DOHH2 (cell line): ENCODE measurements around the gene COPE.

Source experiments
- H3F3A ChIP-seq: fragments of 200-600 bp; sonication (generic), shearing (Covaris generic); 2 replicates; pipeline ENCODE4 v1.6.0; 2016; ENCODE audit warnings: antibody characterized with exemption, mild to moderate bottlenecking; ENCODE audit not compliant: control insufficient read depth, insufficient read depth
- H3K27ac ChIP-seq: fragments of 200-600 bp; sonication (generic); 2 replicates; pipeline ENCODE4 v1.5.1; 2014; ENCODE audit warnings: low read depth, mild to moderate bottlenecking, low read length, moderate library complexity
- H3K27me3 ChIP-seq: fragments of 200-600 bp; sonication (generic); 2 replicates; pipeline ENCODE4 v1.6.1; 2014; ENCODE audit warnings: mild to moderate bottlenecking, low read length, mixed read lengths; ENCODE audit not compliant: control insufficient read depth
- H3K36me3 ChIP-seq: fragments of 200-600 bp; sonication (generic); 2 replicates; pipeline ENCODE4 v1.6.1; 2014; ENCODE audit warnings: mild to moderate bottlenecking, low read length, moderate library complexity, mixed read lengths; ENCODE audit not compliant: control insufficient read depth
- H3K4me1 ChIP-seq: fragments of 200-600 bp; sonication (generic); 2 replicates; pipeline ENCODE4 v1.6.1; 2014; ENCODE audit warnings: mild to moderate bottlenecking, low read length, mixed read lengths; ENCODE audit not compliant: control insufficient read depth
- H3K4me2 ChIP-seq: fragments of 200-600 bp; sonication (generic); 2 replicates; pipeline ENCODE4 v1.6.0; 2014; ENCODE audit warnings: mild to moderate bottlenecking, low read length, moderate library complexity
- H3K4me3 ChIP-seq: fragments of 200-600 bp; sonication (generic); 2 replicates; pipeline ENCODE4 v1.5.1; 2014; ENCODE audit warnings: mild to moderate bottlenecking, low read length, mixed read lengths
- H3K79me2 ChIP-seq: fragments of 200-600 bp; sonication (generic); 2 replicates; pipeline ENCODE4 v1.6.1; 2014; ENCODE audit warnings: mild to moderate bottlenecking, low read length, mixed read lengths; ENCODE audit not compliant: control insufficient read depth
- H3K9me2 ChIP-seq: fragments of 200-600 bp; sonication (generic); replicated peaks from 2 replicates; pipeline ENCODE4 v1.6.1; 2014; ENCODE audit warnings: mild to moderate bottlenecking, low read length, mixed read lengths; ENCODE audit not compliant: control insufficient read depth
- H3K9me3 ChIP-seq: fragments of 200-600 bp; sonication (generic); 2 replicates; pipeline ENCODE4 v1.6.1; 2014; ENCODE audit warnings: antibody characterized with exemption, low read length, mixed read lengths; ENCODE audit not compliant: control insufficient read depth, insufficient read depth
- H4K20me1 ChIP-seq: fragments of 200-600 bp; sonication (generic); 2 replicates; pipeline ENCODE4 v1.6.0; 2014; ENCODE audit warnings: low read depth, mild to moderate bottlenecking, antibody characterized with exemption, low read length, moderate library complexity; ENCODE audit not compliant: control insufficient read depth, insufficient read depth
- CTCF ChIP-seq: fragments of 200-600 bp; sonication (generic); IDR thresholded peaks from one replicate; pipeline ENCODE4 v1.5.1; 2014; ENCODE audit warnings: antibody characterized with exemption, mild to moderate bottlenecking, low read depth, low read length; ENCODE audit not compliant: poor library complexity, severe bottlenecking
- EZH2phosphoT487 ChIP-seq: fragments of 200-600 bp; sonication (generic); IDR thresholded peaks from 2 replicates; pipeline ENCODE4 v1.6.1; 2017; ENCODE audit warnings: borderline replicate concordance, mild to moderate bottlenecking, antibody characterized with exemption, low read length, moderate library complexity, mixed read lengths

The COPE gene

DNA sequence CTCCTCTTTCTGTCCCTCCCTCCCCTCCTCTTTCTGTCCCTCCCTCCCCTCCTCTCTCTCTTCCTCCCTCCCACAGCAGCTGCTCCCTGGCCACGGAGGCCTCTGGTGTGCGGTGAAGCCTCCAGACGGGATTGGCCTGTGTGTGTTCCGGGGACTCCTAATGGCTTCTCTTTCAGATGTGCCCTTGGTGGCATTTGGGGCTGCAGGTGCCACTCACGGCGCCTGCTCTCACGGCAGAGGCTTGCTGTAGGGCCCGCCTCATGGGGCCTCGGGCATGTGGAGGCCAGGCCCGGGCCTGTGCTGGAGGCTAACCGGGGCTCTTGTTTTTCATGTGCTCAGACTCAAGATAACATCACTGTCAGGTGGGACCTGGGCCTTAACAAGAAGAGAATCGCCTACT is 66.5 kb downstream of the COPE start:
- H3K4me3 ChIP-seq: no peak overlapping the region
- H3K9me2 ChIP-seq: no peaks in the 10 kb centered on the region
- no peaks in the 10 kb centered on the region for H3K9me3 ChIP-seq
- H3K27ac ChIP-seq: no peak overlapping the region
- TF ChIP-seq EZH2phosphoT487: no peak
- TF ChIP-seq CTCF: no peak
- H3K4me1 ChIP-seq: peaks cover 13% of the 10 kb centered on the region
- H3K4me2 ChIP-seq: no peak overlapping the region
- peaks cover 21% of the 10 kb centered on the region; the same call in 1 of the 2 replicates for H4K20me1 ChIP-seq
- peaks cover 99% of the 10 kb centered on the region for H3K36me3 ChIP-seq
- H3K27me3 ChIP-seq: no peaks in the 10 kb centered on the region
- no peaks in the 10 kb centered on the region for H3F3A ChIP-seq
- peaks cover 68% of the 10 kb centered on the region for H3K79me2 ChIP-seq

GRCh38 chr19:18851673-18852325 is 67.4 kb downstream of the COPE start:
- no peaks in the 10 kb centered on the region for H3K27me3 ChIP-seq
- TF ChIP-seq CTCF (no peak), EZH2phosphoT487 (no peak)
- peaks cover 28% of the 10 kb centered on the region; the same call in 1 of the 2 replicates for H4K20me1 ChIP-seq
- no peak overlapping the region for H3K27ac ChIP-seq
- H3K4me1 ChIP-seq: peaks cover 21% of the 10 kb centered on the region
- no peaks in the 10 kb centered on the region for H3K9me2 ChIP-seq
- no peaks in the 10 kb centered on the region for H3F3A ChIP-seq
- H3K9me3 ChIP-seq: no peaks in the 10 kb centered on the region
- H3K4me2 ChIP-seq: no peak overlapping the region
- H3K36me3 ChIP-seq: peaks cover 99% of the 10 kb centered on the region
- H3K4me3 ChIP-seq: no peak overlapping the region
- H3K79me2 ChIP-seq: peaks cover 75% of the 10 kb centered on the region

DNA sequence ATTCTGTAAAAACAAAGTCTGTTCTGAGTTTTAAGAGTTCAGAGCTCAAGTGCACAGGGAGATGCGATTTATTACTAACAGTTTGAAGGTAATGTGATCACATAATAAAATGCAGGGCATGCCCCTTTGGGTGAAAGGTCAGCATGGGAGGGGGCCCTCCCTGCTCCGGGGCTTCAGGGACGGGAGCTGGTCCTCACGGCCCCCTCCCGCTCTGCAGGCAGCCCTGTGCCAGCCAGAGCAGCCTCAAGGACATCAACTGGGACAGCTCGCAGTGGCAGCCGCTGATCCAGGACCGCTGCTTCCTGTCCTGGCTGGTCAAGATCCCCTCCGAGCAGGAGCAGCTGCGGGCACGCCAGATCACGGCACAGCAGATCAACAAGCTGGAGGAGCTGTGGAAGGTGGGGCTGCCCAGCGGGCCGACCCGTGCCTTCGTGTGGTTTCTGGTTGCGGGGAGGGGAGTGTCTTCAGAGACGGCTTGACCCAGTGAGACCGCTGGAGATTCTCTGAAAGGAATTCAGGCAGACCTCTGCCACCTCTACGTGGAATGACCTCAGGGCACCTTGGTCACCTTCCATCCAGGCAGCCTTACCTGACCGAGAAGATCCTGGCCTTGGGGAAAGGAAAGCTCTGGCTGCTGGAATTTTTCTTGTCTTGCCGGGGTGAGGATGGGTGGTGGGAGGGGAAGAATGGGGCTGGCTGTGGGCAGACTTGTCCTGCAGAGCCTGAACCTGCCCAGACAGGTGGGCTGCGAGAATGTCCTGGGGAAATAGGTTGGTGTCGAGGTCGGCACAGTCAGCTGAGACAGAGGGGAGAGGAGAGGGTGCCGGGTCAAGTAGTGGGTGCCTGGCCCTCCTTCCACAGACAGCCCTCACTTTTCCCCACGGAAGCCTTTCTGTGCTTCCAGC is 68.5 kb downstream of the COPE start:
- Histone ChIP-seq H3K36me3 (peaks cover 96% of the 10 kb centered on the region), H3K27me3 (no peaks in the 10 kb centered on the region), H3K9me3 (no peaks in the 10 kb centered on the region), H3K27ac (no peak overlapping the region), H4K20me1 (peaks cover 33% of the 10 kb centered on the region; the same call in 1 of the 2 replicates), H3F3A (no peaks in the 10 kb centered on the region), H3K79me2 (peaks cover 78% of the 10 kb centered on the region), H3K9me2 (no peaks in the 10 kb centered on the region), H3K4me1 (peaks cover 21% of the 10 kb centered on the region), H3K4me3 (no peak overlapping the region), H3K4me2 (no peak overlapping the region)
- TF ChIP-seq CTCF: no peak
- TF ChIP-seq EZH2phosphoT487: no peak
